Panc1 (cell line): ENCODE results near the gene TXK.

Experiments
- CTCF ChIP-seq: fragments of 450-650 bp; IDR thresholded peaks from 2 replicates; pipeline ENCODE4 v1.5.1; 2017; ENCODE audit warnings: mild to moderate bottlenecking
- REST ChIP-seq, 2 experiments: IDR thresholded peaks; 2 replicates each; pipeline ENCODE4 v1.6.1; 2011 to 2012; ENCODE audit warnings: low read depth in 2 of 2, control low read depth in 1 of 2, low read length in 1 of 2, mild to moderate bottlenecking in 1 of 2, moderate library complexity in 1 of 2; ENCODE audit not compliant: insufficient read depth in 1 of 2
- SIN3A ChIP-seq: IDR thresholded peaks from 2 replicates; pipeline ENCODE4 v1.6.1; 2012; ENCODE audit warnings: low read depth, mild to moderate bottlenecking, low read length, moderate library complexity, borderline replicate concordance; ENCODE audit not compliant: insufficient read depth
- TCF7L2 ChIP-seq: IDR thresholded peaks from 2 replicates; pipeline ENCODE4 v1.6.1; 2011; ENCODE audit warnings: mild to moderate bottlenecking, low read depth, low read length, inconsistent platforms

DNA sequence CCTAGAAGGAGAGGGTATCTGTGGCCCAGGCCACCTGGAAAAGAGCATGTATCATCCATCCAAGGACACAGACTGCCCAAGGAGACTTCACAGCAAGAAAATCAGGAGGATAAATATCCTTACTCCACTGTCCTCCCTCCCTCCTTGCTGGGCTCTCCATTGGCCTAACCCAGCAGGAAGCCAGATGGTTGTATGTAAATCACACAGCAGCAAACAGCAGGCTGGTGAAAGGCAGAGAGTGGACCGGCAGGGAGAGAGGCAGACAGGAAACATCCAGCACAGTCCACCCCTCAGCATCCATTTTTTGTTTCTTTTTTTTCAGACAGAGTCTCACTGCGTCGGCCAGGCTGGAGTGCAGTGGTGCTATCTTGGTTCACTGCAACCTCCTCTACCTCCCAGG, 17.5 kb downstream of the TXK start:
- TF ChIP-seq CTCF (no peak), SIN3A (no peak), REST (IDR thresholded peaks at IDR 0.05; ENCODE audit: insufficient read depth in 1 of 2, low read depth in 2 of 2, low read length in 1 of 2) (no peak), TCF7L2 (no peak)
